Smooth muscle cell (in vitro differentiated cells): ENCODE data around the gene ITLN2. TPM values are rescaled to one million over a fixed set of nuclear protein-coding genes. Genes with fewer than 3 reads are reported as not detected.
"Not testable (repeated sequence)": the region's sequence is repeated elsewhere in the genome, so short reads cannot be mapped to it uniquely, and the experiment has no call there.

Source experiments
- DNase-seq: peaks from one replicate; lab custom pipeline; 2025; ENCODE audit not compliant: unreplicated experiment; lab: John Stamatoyannopoulos, UW
- H2AFZ ChIP-seq: fragments of 200-600 bp; sonication (generic); 2 replicates; pipeline ENCODE4 v1.6.0; 2016; ENCODE audit warnings: antibody characterized with exemption, low read depth, mild to moderate bottlenecking
- H3F3A ChIP-seq: fragments of 200-600 bp; sonication (generic); 2 replicates; pipeline ENCODE4 v1.6.0; 2017; ENCODE audit warnings: antibody characterized with exemption, low read depth
- H3K27ac ChIP-seq: fragments of 200-600 bp; sonication (generic); 2 replicates; pipeline ENCODE4 v1.5.1; 2016; ENCODE audit warnings: low read depth, mild to moderate bottlenecking
- H3K27me3 ChIP-seq: fragments of 200-600 bp; sonication (generic); 2 replicates; pipeline ENCODE4 v1.6.1; 2016; ENCODE audit warnings: low read depth, mild to moderate bottlenecking
- H3K36me3 ChIP-seq: fragments of 200-600 bp; sonication (generic); 2 replicates; pipeline ENCODE4 v1.5.1; 2016; ENCODE audit warnings: low read depth
- H3K4me1 ChIP-seq: fragments of 200-600 bp; sonication (generic); 2 replicates; pipeline ENCODE4 v1.5.1; 2016; ENCODE audit warnings: low read depth
- H3K4me2 ChIP-seq: fragments of 200-600 bp; sonication (generic); 2 replicates; pipeline ENCODE4 v1.6.0; 2016; ENCODE audit warnings: mild to moderate bottlenecking
- H3K4me3 ChIP-seq: fragments of 200-600 bp; sonication (generic); 2 replicates; pipeline ENCODE4 v1.5.1; 2016; ENCODE audit warnings: mild to moderate bottlenecking
- H3K79me2 ChIP-seq: fragments of 200-600 bp; sonication (generic); 2 replicates; pipeline ENCODE4 v1.6.0; 2016; ENCODE audit warnings: low read depth, mild to moderate bottlenecking
- H3K9ac ChIP-seq: fragments of 200-600 bp; sonication (generic); 2 replicates; pipeline ENCODE4 v1.6.0; 2016; ENCODE audit warnings: low read depth
- H3K9me3 ChIP-seq: fragments of 200-600 bp; sonication (generic); replicated peaks from 2 replicates; pipeline ENCODE4 v1.5.1; 2016; ENCODE audit warnings: low read depth
- H4K20me1 ChIP-seq: fragments of 200-600 bp; sonication (generic); 2 replicates; pipeline ENCODE4 v1.6.0; 2016; ENCODE audit warnings: low read depth
- CTCF ChIP-seq: fragments of 200-600 bp; sonication (generic); IDR thresholded peaks from 2 replicates; pipeline ENCODE4 v1.5.1; 2017; ENCODE audit warnings: borderline replicate concordance, mild to moderate bottlenecking, antibody characterized with exemption; ENCODE audit not compliant: insufficient read depth, poor library complexity, severe bottlenecking
- WGBS: methylation state at CpG from one replicate; pipeline ENCODE4 v1.1.7; 2016; ENCODE audit warnings: low lambda C conversion rate; 5-methylcytosine and 5-hydroxymethylcytosine counted together
- polyA plus RNA-seq: library from polyadenylated mRNA; unstranded; fragments of >200 nt; fragmentation: Nextera tagmentation; extraction: Ambion mirVana; gene quantifications from 2 replicates; pipeline ENCODE4 v1.2.1, GENCODE V29; 2016
- total RNA-seq: library from RNA; depleted of rRNA; stranded (reverse); fragments of >200 nt; gene quantifications from 2 replicates; pipeline ENCODE4 v1.2.3, GENCODE V29; 2014

Gene ITLN2
- total and polyA plus RNA-seq, 2 experiments from 2014 or later, result not detected

GRCh38 chr1:160993544-160994193 lies 39.1 kb upstream of the ITLN2 start:
- Histone ChIP-seq H3K36me3 (no peaks in the 10 kb centered on the region), H4K20me1 (no peaks in the 10 kb centered on the region), H3F3A (peaks cover 22% of the 10 kb centered on the region), H2AFZ (no peak overlapping the region), H3K9me3 (no peaks in the 10 kb centered on the region), H3K27me3 (no peaks in the 10 kb centered on the region), H3K4me2 (peak overlapping the region; percentile 9), H3K27ac (peak overlapping the region; percentile 86), H3K79me2 (no peaks in the 10 kb centered on the region), H3K9ac (no peak overlapping the region), H3K4me3 (no peak overlapping the region), H3K4me1 (peaks cover 5% of the 10 kb centered on the region)
- TF ChIP-seq CTCF, result peak; percentile 36
- 77% methylated on average over 14 of the region's 14 CpGs for WGBS
- DNase-seq, result no peak

GRCh38 chr1:160992036-160992435 lies 37.4 kb upstream of the ITLN2 start:
- H2AFZ ChIP-seq, H3K9me3 ChIP-seq, H4K20me1 ChIP-seq, H3K27me3 ChIP-seq, H3K4me2 ChIP-seq, H3K79me2 ChIP-seq, H3K27ac ChIP-seq, H3K9ac ChIP-seq, H3K4me3 ChIP-seq, H3K4me1 ChIP-seq, DNase-seq, H3K36me3 ChIP-seq: not testable (repeated sequence)
- H3F3A ChIP-seq, result peaks cover 22% of the 10 kb centered on the region
- WGBS, result 100% methylated on average over 4 of the region's 4 CpGs

GRCh38 chr1:160987359-160988050 lies 32.9 kb upstream of the ITLN2 start:
- no peak for TF ChIP-seq CTCF
- Histone ChIP-seq H3K9ac (no peak overlapping the region), H3K36me3 (no peaks in the 10 kb centered on the region), H3K27me3 (peaks cover 7% of the 10 kb centered on the region), H3K9me3 (no peaks in the 10 kb centered on the region), H3K4me1 (no peaks in the 10 kb centered on the region), H3K79me2 (no peaks in the 10 kb centered on the region), H2AFZ (no peak overlapping the region), H3F3A (no peaks in the 10 kb centered on the region), H4K20me1 (no peaks in the 10 kb centered on the region), H3K27ac (no peak overlapping the region), H3K4me2 (no peak overlapping the region), H3K4me3 (no peak overlapping the region)
- no peak for DNase-seq
- WGBS, result 45% methylated on average over 8 of the region's 8 CpGs

GRCh38 chr1:160985723-160986122 lies 31.1 kb upstream of the ITLN2 start:
- no peak overlapping the region for H3K4me2 ChIP-seq
- H3K9me3 ChIP-seq, result no peaks in the 10 kb centered on the region
- no peaks in the 10 kb centered on the region for H3K79me2 ChIP-seq
- H3K27me3 ChIP-seq, result peaks cover 25% of the 10 kb centered on the region
- TF ChIP-seq CTCF, result no peak
- H3K4me3 ChIP-seq, result no peak overlapping the region
- no peak overlapping the region for H3K9ac ChIP-seq
- 92% methylated on average over 4 of the region's 4 CpGs for WGBS
- H3K36me3 ChIP-seq, result no peaks in the 10 kb centered on the region
- no peaks in the 10 kb centered on the region for H3F3A ChIP-seq
- H3K27ac ChIP-seq, result no peak overlapping the region
- no peak overlapping the region for H2AFZ ChIP-seq
- DNase-seq, result no peak
- H3K4me1 ChIP-seq, result peaks cover 9% of the 10 kb centered on the region
- H4K20me1 ChIP-seq, result no peaks in the 10 kb centered on the region
